Stimulated activated CD8-positive, alpha-beta memory T cell treated with anti-CD3 and anti-CD28 coated beads, Interleukin-4, amount 100 ng/mL, for 48 hours (primary cell): ENCODE measurements around the gene STRA8.

Source experiments
- DNase-seq: peaks from one replicate; pipeline ENCODE4 v3.0.0-alpha.2; 2020

Gene STRA8, protein sequence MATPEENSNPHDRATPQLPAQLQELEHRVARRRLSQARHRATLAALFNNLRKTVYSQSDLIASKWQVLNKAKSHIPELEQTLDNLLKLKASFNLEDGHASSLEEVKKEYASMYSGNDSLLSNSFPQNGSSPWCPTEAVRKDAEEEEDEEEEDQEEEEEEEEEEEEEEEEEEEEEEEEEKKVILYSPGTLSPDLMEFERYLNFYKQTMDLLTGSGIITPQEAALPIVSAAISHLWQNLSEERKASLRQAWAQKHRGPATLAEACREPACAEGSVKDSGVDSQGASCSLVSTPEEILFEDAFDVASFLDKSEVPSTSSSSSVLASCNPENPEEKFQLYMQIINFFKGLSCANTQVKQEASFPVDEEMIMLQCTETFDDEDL

DNA sequence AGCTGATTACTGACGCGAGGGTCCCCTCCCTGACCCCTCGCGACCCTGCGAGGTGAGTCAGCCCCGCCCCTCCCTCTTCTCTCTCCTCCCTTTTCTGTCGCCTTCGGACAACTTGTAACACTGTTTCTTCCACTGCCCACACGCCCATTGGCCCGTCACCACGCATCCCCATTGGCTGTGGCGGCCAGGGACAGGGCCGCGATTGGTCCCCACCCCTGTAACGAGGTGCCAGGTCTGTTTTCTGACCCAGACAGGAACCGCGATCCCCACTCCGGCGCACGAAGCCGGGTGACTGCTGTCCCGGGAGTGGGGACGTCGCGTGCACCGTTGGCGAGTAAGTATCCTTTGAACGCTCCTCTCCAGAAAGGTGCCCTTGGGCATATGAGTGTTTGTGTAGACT, at the start of gene STRA8:
STRA8 (plus strand) TSS at position 269 of the 400 bp plus-strand sequence. CDS start 6,687 bp downstream, outside the sequence.
- DNase-seq = no peak

DNA sequence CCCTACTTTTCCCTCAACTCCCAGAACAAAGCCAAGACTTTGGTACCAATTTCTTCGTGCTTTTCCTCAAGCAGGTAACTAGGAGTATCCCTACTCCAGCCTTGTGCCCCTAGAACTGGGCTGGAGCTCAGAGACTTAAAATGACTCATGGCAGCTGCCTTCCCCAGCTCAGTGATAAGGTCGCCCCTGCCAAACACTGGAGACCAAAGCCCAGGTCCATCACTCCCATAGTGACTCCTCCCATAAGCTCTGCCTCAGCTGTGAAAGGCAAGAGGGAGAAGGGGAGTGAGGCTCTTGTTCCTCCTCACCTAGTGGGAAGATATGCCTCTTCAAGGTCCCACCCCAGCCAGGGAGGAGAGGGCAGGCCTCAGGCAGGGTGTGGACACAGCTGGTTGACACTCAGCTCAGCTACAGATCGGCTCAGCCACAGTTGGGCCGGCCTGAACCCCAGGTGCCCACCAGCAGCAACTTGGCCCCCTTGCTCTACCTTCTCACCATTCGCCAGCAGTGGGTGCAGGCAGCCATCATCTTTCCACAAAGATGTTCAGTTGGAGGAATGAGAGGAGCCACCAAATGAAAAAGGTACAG, 49.3 kb upstream of the STRA8 start:
- no peak for DNase-seq

DNA sequence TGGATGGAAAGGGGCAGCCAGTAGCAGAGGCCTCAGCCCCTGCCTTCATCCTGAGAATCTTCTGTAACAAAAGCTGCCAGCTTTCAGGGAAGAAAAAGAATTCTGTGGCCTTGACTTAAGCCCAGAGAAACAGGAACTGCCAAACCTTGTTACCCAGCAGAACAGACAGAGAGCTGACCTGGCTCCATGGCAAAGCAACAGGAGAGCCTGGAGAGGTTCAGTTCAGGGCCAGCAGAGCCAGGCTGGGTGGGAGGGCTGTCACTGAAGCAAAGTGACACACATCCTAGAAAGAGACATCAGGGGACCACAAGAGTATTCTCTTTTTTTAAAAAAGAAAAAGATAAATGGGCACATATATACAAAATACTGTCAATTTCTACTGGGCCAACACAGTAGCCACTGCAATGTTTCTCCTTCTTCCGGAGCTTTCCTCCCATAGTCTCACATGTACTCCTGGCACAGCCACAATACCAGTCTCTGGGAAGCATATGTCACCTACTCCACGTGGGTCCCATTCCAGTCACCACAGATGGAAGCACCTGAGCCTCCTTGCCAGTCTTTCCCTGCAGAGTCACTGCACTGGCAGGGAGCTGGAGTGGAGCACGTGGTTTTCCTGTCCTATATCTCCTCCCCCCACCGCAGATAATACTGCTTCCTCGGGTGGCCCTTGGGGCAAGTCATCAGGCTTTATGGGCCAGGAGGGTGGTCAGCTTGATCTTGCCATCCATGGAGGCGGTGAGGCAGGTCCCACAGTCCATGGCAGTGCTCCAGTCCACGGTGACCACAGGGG, 48.0 kb upstream of the STRA8 start:
- DNase-seq = no peak

DNA sequence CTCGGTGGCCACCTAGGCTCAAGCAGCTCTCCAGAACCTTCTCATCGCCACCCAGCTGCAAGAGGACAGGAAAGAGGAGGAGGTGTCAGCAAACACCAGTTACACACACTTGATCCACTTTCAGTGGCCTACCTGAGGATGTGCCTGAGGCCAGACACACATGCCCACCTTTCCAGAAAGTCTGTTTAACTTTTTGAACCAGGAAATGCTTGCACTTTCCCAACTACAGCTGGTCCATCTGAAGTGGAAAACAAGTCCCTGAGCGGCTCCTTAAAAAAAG, 47.4 kb upstream of the STRA8 start:
- DNase-seq = no peak

DNA sequence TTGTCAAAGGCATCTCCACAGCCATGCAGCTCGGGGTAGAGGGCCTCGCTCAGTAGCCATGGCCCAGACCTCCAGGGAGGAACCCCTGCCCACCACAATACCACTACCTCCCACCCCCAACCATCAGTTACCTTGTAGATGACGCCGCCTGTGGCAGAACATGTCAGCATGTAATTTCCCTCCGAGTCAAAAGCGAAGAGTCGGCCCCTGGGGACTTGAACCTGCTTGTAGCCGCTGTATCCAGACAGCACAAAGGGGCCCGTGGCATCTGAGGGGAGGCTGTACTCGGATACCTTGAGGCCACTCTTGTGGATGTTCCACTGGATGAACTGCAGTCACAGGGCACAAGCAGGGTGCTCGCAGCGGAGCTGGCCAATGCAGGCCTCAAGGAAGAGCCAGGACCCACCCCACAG, 46.8 kb upstream of the STRA8 start:
- DNase-seq = peak; percentile 58

DNA sequence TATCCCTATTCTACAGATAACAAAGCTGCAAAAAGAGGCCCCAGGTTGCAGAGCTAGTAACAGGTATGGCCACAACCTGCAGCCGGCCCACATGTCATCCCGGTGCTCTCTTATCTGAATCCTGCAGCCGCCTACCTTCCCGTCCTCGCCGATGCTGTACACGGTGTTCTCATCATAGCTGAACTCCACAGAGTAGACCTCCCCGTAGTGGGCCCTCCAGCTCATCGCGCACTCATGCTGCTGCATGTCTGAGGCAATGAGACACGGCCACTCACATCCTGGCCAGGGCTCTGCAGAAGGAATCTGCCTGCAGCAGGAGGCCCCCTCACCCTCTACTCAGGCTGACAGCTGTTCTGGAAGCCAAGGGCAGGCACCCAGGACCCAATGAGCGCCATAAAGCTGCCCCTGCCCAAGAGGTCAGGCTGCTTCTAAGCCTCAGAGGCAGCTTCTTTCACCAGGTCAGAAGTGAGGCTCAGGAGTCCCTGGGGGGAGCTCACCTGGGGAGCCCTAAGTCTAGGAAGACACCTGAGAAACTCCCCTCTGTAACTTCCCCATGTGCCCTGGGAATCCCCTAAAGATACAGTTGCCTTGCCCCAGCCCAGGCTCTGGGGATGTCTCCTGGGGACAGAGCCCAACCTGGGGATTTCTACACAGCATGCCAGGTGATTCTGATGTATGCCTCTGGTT, 45.2 kb upstream of the STRA8 start:
- DNase-seq = no peak

DNA sequence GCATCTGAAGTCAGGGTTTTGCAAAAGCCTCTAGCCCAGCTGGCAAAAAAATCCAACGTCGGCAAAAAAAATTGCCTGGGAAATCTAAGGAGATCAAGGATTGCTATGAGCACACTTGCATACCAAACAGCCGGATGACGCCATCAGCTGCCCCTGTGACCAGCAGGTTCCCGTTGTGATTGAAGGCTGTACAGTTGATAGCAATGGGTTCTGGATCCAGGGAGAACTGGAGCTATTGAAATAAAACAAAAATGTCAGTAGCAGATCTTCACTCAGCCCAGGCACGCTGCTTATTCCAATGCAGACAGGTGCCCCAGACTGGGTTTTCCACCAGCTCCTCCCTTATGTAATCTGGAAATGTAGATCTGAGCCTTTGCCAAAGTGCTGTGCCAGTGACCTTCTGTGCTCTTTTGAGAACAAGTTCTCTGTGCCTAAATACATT, 44.4 kb upstream of the STRA8 start:
- DNase-seq = no peak

DNA sequence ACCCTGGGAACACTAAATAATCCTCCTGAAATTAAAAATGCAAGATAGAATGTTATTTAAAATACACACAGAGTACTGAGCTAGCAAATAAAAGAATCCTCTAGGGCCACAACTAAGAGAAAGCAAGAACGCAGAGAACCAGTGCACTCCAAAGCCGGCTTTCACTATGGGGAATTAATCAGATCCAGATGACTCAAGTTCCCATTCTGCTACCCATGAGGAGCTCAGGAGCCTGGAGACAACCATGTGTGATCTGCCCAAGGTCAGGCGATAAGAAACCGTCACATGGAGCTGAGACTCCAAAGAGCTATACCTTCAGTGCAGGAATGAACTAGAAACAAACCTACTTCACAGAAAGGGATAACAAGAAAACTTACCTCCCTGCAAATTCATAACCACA, 43.7 kb upstream of the STRA8 start:
- DNase-seq = no peak

DNA sequence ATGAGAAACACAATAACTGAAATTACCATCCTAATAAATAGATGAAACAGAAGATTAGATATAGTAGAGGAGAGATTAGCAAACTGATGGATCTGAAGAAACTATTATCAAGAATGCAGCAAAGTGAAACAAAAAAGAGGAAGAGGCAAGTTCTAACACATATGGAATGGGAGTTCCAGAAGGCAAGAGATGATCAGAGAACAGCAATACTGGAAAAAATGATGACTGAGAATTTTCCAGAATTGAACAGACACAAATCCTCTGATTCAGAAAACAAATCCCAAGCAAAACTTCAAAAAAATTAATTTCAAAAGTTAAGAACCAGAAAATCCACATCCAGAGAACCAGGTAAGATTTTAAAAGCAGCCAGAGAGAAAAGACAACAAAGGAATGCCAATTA, 42.9 kb upstream of the STRA8 start:
- no peak for DNase-seq

DNA sequence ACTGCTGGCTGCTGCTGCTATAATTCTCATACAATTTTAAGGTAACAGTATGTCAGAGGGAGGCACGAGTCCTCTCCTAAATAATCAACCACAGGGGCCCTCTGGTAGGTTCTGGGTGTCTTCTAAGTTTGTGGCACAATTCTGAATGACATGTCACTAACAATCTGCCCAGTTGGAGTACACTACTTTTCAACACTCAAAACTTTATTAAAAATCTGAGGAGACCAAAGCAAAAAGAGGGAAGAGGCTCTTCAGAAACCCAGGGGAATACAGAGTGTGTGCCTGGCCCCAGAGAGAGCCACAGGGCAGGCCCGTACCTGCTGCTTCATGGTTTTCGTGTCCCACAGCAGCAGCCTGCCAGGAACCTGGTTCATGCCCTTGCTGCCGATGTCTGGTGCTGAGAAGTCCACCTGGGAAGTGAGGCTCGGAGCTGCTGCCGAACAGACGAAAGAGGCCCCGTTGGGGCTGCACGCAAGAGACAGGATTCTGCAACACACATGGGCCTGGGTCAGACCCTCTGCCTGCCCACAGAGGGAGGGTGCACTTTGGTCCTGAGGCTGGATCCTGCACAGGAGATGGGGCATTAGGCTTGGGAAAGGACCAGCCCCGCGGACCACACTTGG, 40.6 kb upstream of the STRA8 start:
- DNase-seq = no peak

DNA sequence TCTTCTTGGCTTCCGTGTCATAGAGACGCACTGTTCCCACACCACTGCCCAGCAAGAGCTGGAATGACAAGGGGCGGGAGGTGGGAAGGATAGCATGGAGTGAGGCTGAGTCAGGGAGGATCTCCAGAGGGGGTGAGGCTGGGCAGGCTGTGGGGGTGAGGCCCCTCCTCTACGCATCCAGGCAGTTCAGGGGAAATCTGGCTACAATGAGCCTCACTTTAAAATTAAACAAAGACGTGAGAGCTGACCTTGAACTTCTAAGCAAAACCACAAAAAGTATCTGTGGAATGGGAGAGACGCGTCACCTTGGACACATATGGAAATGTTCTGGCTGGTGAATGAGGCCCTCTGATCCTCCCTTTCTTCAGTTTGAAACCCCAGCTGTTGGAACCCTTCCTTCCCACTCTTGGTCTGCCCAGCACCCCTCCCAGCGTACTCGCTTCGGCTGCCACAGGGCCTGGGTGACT, 40.0 kb upstream of the STRA8 start:
- no peak for DNase-seq

DNA sequence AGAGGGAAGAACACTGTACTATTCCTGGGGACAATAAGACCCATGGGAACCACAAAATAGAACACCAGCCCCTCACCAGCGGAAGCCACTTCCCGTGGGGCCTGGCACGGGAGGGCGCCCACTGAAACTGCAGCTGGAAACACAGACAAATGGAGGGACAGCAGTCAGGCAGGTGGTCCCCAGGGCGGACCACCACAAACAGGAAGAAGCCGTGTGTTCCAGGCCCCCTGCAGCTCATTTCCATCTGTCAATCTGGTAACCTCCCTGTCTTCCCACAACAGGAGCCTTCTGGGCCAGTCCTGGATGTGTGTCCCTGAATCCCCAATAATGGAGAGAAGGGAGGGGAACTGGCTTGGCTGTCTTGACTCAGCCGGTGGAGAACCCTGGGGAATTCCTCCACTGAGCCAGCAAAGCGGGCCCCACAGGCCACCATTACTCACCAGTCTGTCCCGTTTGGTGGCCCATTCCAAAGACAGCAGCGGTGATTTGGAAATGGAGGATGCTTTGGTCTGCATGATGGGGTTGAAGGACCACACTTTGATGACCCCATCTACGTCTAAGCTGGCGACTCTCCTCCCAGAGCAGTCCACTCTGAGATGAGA, 39.0 kb upstream of the STRA8 start:
- DNase-seq = peak; percentile 1

DNA sequence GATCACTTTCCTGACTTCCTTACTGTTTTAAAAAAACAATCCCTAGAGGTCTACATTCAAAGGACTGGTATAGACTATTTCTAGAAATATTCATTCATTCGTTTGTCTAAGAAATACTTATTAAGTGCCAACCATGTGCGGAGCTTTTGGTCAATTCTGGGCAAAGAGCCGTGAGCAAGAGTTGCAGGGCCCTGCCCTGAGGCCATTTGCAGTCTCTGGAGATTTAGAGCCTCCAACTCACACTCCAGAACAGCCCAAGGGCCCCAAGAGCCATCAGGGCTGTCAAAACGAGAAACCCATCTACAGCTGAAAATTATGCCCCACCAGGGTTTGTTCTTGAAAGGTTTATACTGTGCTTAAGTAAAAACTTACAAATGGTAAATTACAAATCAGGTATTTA, 38.5 kb upstream of the STRA8 start:
- DNase-seq = no peak

DNA sequence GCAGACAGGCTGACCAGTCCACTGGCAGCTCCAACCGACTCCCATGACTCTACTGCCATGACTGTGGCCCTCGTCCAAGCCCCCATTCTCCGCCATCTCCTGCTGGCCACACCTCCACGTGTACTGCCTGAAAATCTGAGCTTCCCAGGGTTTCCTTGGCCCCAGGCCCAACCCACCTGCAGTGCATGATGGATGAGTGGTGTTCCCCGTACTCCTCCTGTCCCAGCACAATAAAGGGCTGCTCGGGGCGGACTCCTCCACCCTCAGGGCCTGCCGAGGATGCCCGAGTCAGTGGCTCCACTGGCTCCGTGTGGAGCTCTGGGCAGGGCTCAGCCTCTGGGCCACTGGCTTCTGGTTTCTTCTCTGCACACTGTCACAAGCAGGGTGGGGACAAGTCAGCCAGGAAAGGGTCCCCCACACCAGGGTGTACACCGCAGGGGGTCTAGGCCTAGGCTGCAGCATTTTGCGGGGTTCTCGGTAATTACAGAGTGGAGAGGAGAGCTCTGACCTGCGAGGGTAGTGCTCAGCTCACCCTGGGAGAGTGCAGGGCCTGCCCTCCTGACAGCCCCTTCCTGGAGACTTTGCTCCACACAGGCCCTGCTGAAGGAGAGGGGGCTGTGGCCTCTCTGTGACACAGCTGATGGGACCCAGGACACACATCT, 37.5 kb upstream of the STRA8 start:
- DNase-seq = peak; percentile 3

DNA sequence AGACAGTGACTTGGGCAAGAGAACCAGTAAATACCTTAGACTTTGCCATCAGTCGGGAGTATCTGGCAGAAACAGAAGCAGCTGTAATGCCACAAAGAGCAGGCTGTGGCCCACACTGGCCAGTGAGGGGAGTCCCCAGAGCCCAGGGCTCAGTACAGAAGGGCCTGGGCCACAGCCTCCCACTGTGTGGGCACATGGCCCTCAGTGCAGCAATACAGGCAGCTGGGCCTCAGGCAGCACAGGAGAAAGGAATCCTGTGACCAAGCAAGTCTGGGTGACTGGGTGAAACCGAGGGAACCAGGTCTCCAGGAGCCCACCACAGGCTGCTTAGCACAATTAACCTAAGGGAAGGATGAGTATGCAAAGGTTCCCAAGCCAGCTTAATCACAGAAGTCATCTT, 36.3 kb upstream of the STRA8 start:
- peak; percentile 10 for DNase-seq

DNA sequence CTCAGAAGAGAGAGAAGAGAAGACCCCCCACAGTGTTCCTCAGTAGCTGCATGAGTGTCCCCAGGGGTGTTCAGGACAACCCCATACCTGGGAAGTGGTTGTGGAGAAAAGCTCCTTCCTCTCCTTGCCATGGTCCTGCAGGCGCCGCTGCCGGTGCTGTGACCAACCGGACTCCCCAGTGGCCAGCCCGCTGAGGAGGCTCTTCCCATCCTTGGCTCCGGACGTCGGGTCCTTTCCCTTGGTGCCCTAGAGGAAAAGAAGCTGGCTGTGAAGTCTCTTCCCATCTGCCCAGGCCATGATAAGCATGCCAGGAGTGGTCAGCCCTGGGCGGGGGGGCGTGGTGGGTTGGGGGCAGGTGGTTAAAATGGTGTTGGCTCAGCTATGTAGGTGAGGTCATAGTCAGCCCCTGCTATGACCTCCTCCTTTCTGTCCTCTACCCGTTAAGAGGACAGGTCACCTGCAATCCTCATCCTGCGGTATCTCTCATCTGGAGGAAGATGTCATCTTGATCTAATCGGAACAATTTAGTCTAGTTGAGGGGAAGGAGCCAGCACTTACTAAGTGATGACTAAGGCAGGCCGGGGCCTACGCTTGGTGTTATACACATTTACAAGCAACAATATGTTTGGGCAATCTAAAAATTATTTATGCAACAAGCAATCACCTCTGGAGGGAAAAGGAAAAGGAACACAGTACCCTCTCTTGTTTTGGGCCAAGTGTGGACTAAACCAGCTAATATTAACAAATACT, 35.6 kb upstream of the STRA8 start:
- DNase-seq = peak; percentile 22

DNA sequence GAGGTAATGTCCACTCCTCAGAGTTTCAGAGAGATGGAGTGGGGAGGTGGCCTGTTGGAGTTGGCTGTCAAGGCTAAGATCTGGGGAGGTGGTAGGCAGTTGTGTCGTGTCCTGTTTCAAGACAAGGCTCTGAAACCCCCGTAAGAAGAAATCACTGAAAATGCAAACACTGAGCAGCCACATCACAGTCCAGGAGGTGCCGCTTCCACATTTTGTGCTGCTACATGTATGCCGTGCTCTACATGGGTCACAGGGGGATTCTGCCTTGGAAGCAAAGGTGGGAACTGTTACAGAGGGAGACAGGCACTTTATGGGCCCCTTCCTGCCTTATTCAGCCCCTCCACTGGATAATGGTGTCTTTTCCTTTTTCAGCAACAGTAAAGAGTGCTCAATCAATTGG, 34.2 kb upstream of the STRA8 start:
- no peak for DNase-seq

DNA sequence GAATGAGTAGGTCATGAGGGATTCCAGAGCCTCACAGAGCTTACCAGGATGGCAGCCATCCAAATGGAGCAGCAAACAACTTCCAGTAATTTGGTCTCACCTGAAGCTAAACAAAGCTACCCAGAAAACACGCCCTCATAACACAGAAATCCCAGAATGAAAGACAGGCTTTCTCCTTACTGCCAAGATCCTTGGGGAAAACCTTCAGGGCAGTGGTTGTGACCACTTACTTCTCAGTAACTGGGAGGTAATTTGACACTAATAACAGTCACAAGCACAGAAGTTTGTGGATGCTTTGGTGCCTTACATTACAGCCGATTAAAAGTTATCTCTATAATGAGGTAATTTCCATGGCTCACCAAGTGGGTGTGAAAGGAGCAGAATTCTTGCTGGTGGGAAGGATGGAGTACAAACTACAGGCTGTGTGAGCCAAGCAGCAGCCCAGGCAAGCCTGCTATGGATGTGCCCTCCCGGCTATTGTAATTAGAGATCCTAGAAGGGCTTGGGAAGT, 32.8 kb upstream of the STRA8 start:
- DNase-seq = peak; percentile 5

DNA sequence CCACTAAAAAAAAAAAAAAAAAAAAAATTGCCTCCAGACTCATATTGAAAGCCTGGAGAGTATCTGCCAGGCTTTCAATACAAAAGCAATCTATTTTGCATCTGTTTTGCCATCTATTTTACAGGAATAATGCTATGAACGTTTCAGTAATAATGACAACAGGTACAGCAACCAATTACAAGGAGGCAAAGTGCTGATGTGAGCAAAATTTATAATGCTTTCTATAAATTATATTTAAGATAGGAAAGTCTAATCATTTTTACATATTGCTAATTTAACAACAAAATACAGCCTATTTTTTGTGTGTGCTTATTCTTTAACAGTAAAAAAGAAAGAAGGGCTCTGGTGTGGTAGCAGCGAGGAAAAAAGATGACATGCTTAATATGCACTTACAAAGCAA, 32.3 kb upstream of the STRA8 start:
- no peak for DNase-seq

DNA sequence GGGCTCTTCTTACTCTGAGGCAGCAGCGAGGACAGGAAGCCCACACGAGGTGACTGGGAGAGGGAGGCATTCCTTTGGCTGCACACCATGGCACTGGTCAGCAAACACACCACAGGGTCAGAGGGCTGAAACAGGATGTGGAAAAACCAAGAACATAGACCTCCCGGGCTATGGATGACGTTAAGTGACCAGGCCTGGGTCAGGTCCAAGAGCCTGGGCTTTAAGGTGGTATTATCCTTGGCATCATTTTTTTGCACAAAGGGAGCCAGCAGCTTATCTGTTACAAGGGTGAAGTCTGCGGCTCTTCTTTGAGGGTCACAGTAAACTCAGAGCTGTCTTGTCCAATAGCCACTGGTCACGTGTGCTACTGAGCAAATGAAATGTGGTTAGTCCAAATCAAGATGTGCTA, 29.3 kb upstream of the STRA8 start:
- no peak for DNase-seq

DNA sequence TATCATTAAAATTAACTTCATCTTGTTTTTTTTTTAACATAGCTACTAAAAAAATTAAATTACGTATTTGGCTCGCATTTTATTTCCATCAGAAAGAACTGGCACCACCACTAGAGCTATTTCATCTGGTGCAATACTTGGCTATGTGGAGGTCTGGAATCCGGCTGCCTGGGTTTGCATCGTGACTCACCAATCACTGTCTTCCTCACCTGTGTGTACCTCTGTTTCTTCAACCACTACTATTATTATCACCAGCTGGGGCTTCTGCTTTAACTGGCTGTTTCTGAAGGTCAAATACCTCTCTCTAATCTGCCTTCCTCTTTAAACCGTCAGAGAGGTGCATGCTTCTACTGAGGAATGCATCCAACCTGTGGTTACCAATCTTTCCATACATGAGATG, 28.8 kb upstream of the STRA8 start:
- DNase-seq = no peak
